Liver (tissue), 9 donors: ENCODE measurements around the gene ACOT8. TPM values are rescaled to one million over a fixed set of nuclear protein-coding genes. Genes with fewer than 3 reads are reported as not detected.
A peak's percentile ranks its signal among the peaks of the same experiment; 100 is the strongest.
"Not testable (repeated sequence)": the region's sequence is repeated elsewhere in the genome, so short reads cannot be mapped to it uniquely, and the experiment has no call there.

Experiments
- DNase-seq: peaks from one replicate; pipeline ENCODE4 v3.0.0-alpha.2; 2017; ENCODE audit warnings: low spot score
- H3K27ac ChIP-seq, 2 donors: one replicate each; pipeline ENCODE4 v1.7.0; 2013; ENCODE audit warnings: inconsistent platforms in 2 of 2, low read length in 2 of 2, control low read depth in 1 of 2, low read depth in 1 of 2, mild to moderate bottlenecking in 1 of 2
- H3K27me3 ChIP-seq, 4 donors: one replicate each; pipeline versions ENCODE4 v1.6.1 to v1.7.0; 2013; ENCODE audit warnings: low read length in 3 of 4, inconsistent platforms in 1 of 4, mild to moderate bottlenecking in 1 of 4, moderate library complexity in 1 of 4; ENCODE audit not compliant: control insufficient read depth in 4 of 4, insufficient read depth in 4 of 4
- H3K36me3 ChIP-seq, 4 donors: one replicate each; pipeline versions ENCODE4 v1.6.1 to v1.7.0; 2013; ENCODE audit warnings: low read length in 3 of 4, mild to moderate bottlenecking in 3 of 4, low read depth in 1 of 4, moderate library complexity in 1 of 4; ENCODE audit not compliant: control insufficient read depth in 4 of 4, insufficient read depth in 3 of 4
- H3K4me1 ChIP-seq, 4 donors: one replicate each; pipeline versions ENCODE4 v1.6.1 to v1.7.0; 2013; ENCODE audit warnings: low read length in 3 of 4, mild to moderate bottlenecking in 3 of 4, moderate library complexity in 1 of 4; ENCODE audit not compliant: control insufficient read depth in 4 of 4, insufficient read depth in 4 of 4
- H3K4me3 ChIP-seq, 3 donors: one replicate each; pipeline versions ENCODE4 v1.6.1 to v1.7.0; 2013; ENCODE audit warnings: low read length in 3 of 3, control low read depth in 1 of 3, low read depth in 1 of 3, mild to moderate bottlenecking in 1 of 3
- H3K9ac ChIP-seq, 2 donors: one replicate each; pipeline ENCODE4 v1.7.0; 2013; ENCODE audit warnings: low read length in 2 of 2, mild to moderate bottlenecking in 2 of 2, moderate library complexity in 2 of 2, control low read depth in 1 of 2, low read depth in 1 of 2
- H3K9me3 ChIP-seq, 4 donors: one replicate each; pipeline versions ENCODE4 v1.6.1 to v1.7.0; 2013; ENCODE audit warnings: low read length in 3 of 4; ENCODE audit not compliant: control insufficient read depth in 4 of 4
- ATF3 ChIP-seq: IDR thresholded peaks from 2 replicates; pipeline ENCODE4 v1.6.1; 2016; ENCODE audit warnings: antibody characterized with exemption
- FOXA1 ChIP-seq: IDR thresholded peaks from 2 replicates; pipeline ENCODE4 v1.6.1; 2016; ENCODE audit warnings: antibody characterized with exemption
- HNF4G ChIP-seq: IDR thresholded peaks from 2 replicates; pipeline ENCODE4 v1.6.1; 2016; ENCODE audit warnings: antibody characterized with exemption
- JUND ChIP-seq, 2 donors: IDR thresholded peaks; 2 replicates each; pipeline ENCODE4 v1.6.1; 2016; ENCODE audit warnings: antibody characterized with exemption in 2 of 2
- NR2F2 ChIP-seq: IDR thresholded peaks from 2 replicates; pipeline ENCODE4 v1.6.1; 2016; ENCODE audit warnings: antibody characterized with exemption
- RAD21 ChIP-seq, 2 donors: IDR thresholded peaks; 2 replicates each; pipeline ENCODE4 v1.6.1; 2016; ENCODE audit warnings: antibody characterized with exemption in 2 of 2, mild to moderate bottlenecking in 2 of 2
- REST ChIP-seq: IDR thresholded peaks from 2 replicates; pipeline ENCODE4 v1.6.1; 2016; ENCODE audit warnings: antibody characterized with exemption, mild to moderate bottlenecking
- TAF1 ChIP-seq: conservative IDR thresholded peaks from 2 replicates; pipeline ENCODE4 v1.6.1; 2016; ENCODE audit warnings: antibody characterized with exemption, mild to moderate bottlenecking
- YY1 ChIP-seq: IDR thresholded peaks from 2 replicates; pipeline ENCODE4 v1.6.1; 2016; ENCODE audit warnings: antibody characterized with exemption, mild to moderate bottlenecking
- WGBS: extraction: QIAGEN DNeasy Blood & Tissue Kit; methylation state at CpG from one replicate; pipeline ENCODE4 v1.1.7; 2013; 5-methylcytosine and 5-hydroxymethylcytosine counted together
- polyA plus RNA-seq, 2 donors: library from polyadenylated mRNA; stranded (reverse) in 1 of 2; unstranded in 1 of 2; fragments of 200-250 nt in 1 of 2; fragments of >200 nt in 1 of 2; fragmentation: Nextera tagmentation in 1 of 2; extraction: Ambion mirVana in 1 of 2; gene quantifications; one replicate each; pipeline versions ENCODE4 v1.2.1 to v1.2.3, GENCODE V29; 2013 to 2015
- total RNA-seq, 2 donors: library from RNA; depleted of rRNA; stranded (reverse); fragments of >200 nt; gene quantifications; one replicate each; pipeline ENCODE4 v1.2.3, GENCODE V29; 2014
- TF ChIP-seq, protein P1 (sequence below): fragments of 150-350 bp; IDR thresholded peaks from 2 replicates; pipeline ENCODE4 v1.5.1; 2017; ENCODE audit warnings: improper control_type of control experiment, low read depth, low read length; ENCODE audit not compliant: missing input control
- donor health status: healthy.
- donor health status: healthy.
- donor health status: healthy.
- donor health status: healthy.
- donor health status: healthy.

ACOT8 gene
- total and polyA plus RNA-seq, 4 donors, result 24.4 to 27.1 (median 24.5) TPM

GRCh38 chr20:45810191-45810970 is 46.8 kb downstream of the ACOT8 start:
- Histone ChIP-seq H3K9me3 (no peaks in the 10 kb centered on the region), H3K27me3 (no peaks in the 10 kb centered on the region), H3K9ac (no peak overlapping the region), H3K4me1 (peaks cover 0 to 13% (median 7%) of the 10 kb centered on the region in 4 donors), H3K36me3 (peaks cover 3 to 46% (median 37%) of the 10 kb centered on the region in 4 donors), H3K27ac (no peak overlapping the region), H3K4me3 (no peak overlapping the region)
- DNase-seq, result no peak
- 93% methylated on average over 8 of the region's 8 CpGs for whole genome bisulfite sequencing
- no peak for TF ChIP-seq ATF3
- TF ChIP-seq TAF1, result no peak
- no peak for TF ChIP-seq JUND (IDR thresholded peaks at IDR 0.05)
- TF ChIP-seq HNF4G, result no peak
- TF ChIP-seq FOXA1, result no peak
- TF ChIP-seq RAD21 (IDR thresholded peaks at IDR 0.05), result no peak
- TF ChIP-seq NR2F2, result no peak

DNA sequence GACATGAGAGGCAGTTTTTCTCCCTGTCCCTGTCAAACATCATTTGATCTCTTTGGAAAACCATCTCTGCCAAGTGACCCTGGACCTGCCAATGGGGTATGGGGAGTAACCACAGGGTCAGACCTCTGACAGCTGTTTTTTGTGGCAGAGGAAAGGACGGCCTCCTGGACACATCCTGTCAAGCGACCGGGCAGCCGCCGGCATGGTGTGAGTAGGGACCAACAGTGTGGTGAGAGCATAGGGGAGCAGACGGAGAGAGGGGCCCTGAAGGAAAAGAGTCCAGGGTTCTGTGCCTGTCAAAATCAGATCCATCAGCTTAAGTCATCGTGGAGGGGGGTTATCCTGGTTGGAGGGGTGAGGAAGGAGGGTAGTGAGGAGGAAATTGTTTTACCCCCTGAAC is 55.3 kb downstream of the ACOT8 start:
- no peak for DNase-seq
- WGBS, result 91% methylated on average over 7 of the region's 7 CpGs
- Histone ChIP-seq H3K4me1 (no peaks in the 10 kb centered on the region), H3K9ac (no peak overlapping the region), H3K27me3 (no peaks in the 10 kb centered on the region), H3K4me3 (no peak overlapping the region), H3K9me3 (no peaks in the 10 kb centered on the region), H3K36me3 (peaks cover 8 to 57% (median 50%) of the 10 kb centered on the region in 4 donors), H3K27ac (no peak overlapping the region)
- no peak for TF ChIP-seq TAF1
- no peak for TF ChIP-seq JUND (IDR thresholded peaks at IDR 0.05)
- no peak for TF ChIP-seq REST

DNA sequence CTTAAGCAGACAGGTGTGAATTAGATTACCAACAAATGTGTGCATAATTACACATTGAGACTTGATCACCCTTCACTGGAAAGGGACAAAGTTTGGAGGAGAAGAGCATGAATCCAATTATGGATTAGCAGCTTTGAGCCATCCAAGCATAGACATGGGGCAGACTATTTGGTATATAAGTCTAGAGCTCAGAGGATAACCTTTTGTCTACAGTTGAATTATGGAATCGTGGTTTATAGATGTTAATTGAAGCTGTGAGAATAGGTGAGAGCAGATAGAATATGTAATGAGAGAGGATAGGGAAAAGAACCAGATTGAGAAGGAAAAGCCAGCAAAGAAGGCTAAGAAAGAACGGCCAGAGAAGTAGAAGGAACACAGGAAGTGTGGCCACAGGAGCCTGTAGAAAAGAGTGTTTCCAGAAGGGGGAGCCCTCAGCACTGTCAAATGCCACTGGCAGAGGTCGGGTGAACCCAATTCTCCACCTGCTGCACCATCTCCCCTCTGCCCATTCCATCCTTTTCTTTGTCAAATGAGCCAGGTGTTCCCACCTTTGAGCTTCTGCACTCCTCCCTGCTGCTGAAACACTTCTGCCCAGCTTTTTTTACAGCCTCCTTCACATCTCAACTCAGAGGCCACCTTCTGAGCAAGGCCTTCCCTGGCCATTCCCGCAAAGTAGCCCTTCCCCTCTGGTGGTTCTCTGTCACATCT is 58.1 kb downstream of the ACOT8 start:
- Histone ChIP-seq H3K4me3 (no peak overlapping the region), H3K27ac (no peak overlapping the region), H3K27me3 (no peaks in the 10 kb centered on the region), H3K36me3 (peaks cover 8 to 54% (median 48%) of the 10 kb centered on the region in 4 donors), H3K9ac (no peak overlapping the region), H3K9me3 (no peaks in the 10 kb centered on the region), H3K4me1 (no peaks in the 10 kb centered on the region)
- 42% methylated on average over 4 of the region's 4 CpGs for WGBS
- peak; percentile 72 to 80 for TF ChIP-seq RAD21 (IDR thresholded peaks at IDR 0.05)
- no peak for TF ChIP-seq YY1
- TF ChIP-seq, protein P1, sequence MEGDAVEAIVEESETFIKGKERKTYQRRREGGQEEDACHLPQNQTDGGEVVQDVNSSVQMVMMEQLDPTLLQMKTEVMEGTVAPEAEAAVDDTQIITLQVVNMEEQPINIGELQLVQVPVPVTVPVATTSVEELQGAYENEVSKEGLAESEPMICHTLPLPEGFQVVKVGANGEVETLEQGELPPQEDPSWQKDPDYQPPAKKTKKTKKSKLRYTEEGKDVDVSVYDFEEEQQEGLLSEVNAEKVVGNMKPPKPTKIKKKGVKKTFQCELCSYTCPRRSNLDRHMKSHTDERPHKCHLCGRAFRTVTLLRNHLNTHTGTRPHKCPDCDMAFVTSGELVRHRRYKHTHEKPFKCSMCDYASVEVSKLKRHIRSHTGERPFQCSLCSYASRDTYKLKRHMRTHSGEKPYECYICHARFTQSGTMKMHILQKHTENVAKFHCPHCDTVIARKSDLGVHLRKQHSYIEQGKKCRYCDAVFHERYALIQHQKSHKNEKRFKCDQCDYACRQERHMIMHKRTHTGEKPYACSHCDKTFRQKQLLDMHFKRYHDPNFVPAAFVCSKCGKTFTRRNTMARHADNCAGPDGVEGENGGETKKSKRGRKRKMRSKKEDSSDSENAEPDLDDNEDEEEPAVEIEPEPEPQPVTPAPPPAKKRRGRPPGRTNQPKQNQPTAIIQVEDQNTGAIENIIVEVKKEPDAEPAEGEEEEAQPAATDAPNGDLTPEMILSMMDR, result peak; percentile 56
- DNase-seq, result peak; percentile 72

GRCh38 chr20:45797955-45798354 is 59.2 kb downstream of the ACOT8 start:
- not testable (repeated sequence) for H3K4me1 ChIP-seq, H3K4me3 ChIP-seq, DNase-seq, H3K27me3 ChIP-seq, H3K27ac ChIP-seq, H3K9me3 ChIP-seq, H3K9ac ChIP-seq
- peaks cover 4 to 46% (median 40%) of the 10 kb centered on the region in 4 donors for H3K36me3 ChIP-seq
- WGBS, result 90% methylated on average over 3 of the region's 3 CpGs

DNA sequence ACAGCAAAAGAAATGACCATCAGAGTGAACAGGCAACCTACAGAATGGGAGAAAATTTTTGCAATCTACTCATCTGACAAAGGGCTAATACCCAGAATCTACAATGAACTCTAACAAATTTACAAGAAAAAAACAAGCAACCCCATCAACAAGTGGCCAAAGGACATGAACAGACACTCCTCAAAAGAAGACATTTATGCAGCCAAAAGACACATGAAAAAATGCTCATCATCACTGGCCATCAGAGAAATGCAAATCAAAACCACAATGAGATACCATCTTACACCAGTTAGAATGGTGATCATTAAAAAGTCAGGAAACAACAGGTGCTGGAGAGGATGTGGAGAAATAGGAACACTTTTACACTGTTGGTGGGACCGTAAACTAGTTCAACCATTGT is 59.7 kb downstream of the ACOT8 start:
- WGBS, result no CpG with 5 or more reads among the region's 1 CpG
- not testable (repeated sequence) for H3K9ac ChIP-seq, H3K27ac ChIP-seq, H3K4me3 ChIP-seq, H3K9me3 ChIP-seq, H3K4me1 ChIP-seq, H3K27me3 ChIP-seq, DNase-seq
- H3K36me3 ChIP-seq, result peaks cover 4 to 43% (median 36%) of the 10 kb centered on the region in 4 donors
